CD14-positive monocyte (primary cell): Measurements from ENCODE around the gene P2RX3. TPM values are rescaled to one million over a fixed set of nuclear protein-coding genes. Genes with fewer than 3 reads are reported as not detected.

ENCODE experiments used
- DNase-seq, 3 donors: peaks; one replicate each; pipeline ENCODE4 v3.0.0-alpha.2; 2011 to 2022
- H2AFZ ChIP-seq: 2 replicates; pipeline ENCODE4 v1.6.0; 2012; ENCODE audit warnings: mild to moderate bottlenecking, low read depth, low read length, inconsistent platforms; ENCODE audit not compliant: insufficient read depth, poor library complexity, severe bottlenecking
- H3K27ac ChIP-seq, 2 donors: 1 replicate in 1 of 2; 2 replicates in 1 of 2; pipeline ENCODE4 v1.5.1; 2012 to 2013; ENCODE audit warnings: low read length in 2 of 2, control low read depth in 1 of 2, inconsistent platforms in 1 of 2, low read depth in 1 of 2, mild to moderate bottlenecking in 1 of 2
- H3K27me3 ChIP-seq, 2 donors: one replicate each; pipeline versions ENCODE4 v1.6.0 to v1.6.1; 2011 to 2013; ENCODE audit warnings: low read length in 2 of 2; ENCODE audit not compliant: control insufficient read depth in 2 of 2, insufficient read depth in 2 of 2
- H3K36me3 ChIP-seq, 2 donors: replicated peaks in 1 of 2; 1 replicate in 1 of 2; 2 replicates in 1 of 2; pipeline versions ENCODE4 v1.5.1 to v1.6.1; 2012 to 2013; ENCODE audit warnings: low read length in 2 of 2, control low read depth in 1 of 2, inconsistent platforms in 1 of 2, mild to moderate bottlenecking in 1 of 2; ENCODE audit not compliant: insufficient read depth in 2 of 2, control insufficient read depth in 1 of 2
- H3K4me1 ChIP-seq, 2 donors: 1 replicate in 1 of 2; 2 replicates in 1 of 2; pipeline versions ENCODE4 v1.5.1 to v1.6.1; 2012 to 2013; ENCODE audit warnings: low read length in 2 of 2, control low read depth in 1 of 2, inconsistent platforms in 1 of 2, mild to moderate bottlenecking in 1 of 2, moderate library complexity in 1 of 2; ENCODE audit not compliant: insufficient read depth in 2 of 2, control insufficient read depth in 1 of 2
- H3K4me2 ChIP-seq: replicated peaks from 2 replicates; pipeline ENCODE3; 2012; ENCODE audit warnings: low read length, moderate library complexity, mild to moderate bottlenecking; ENCODE audit not compliant: poor library complexity, severe bottlenecking; ENCODE audit errors: extremely low read depth
- H3K4me3 ChIP-seq, 3 experiments: fragments of 200-600 bp in 1 of 3; sonication (generic) in 1 of 3; replicated peaks in 1 of 3; 1 replicate in 2 of 3; 2 replicates in 1 of 3; pipeline ENCODE4 v1.5.1; 2011 to 2013; ENCODE audit warnings: low read length in 3 of 3, mild to moderate bottlenecking in 3 of 3, control low read depth in 2 of 3, low read depth in 2 of 3, inconsistent platforms in 1 of 3, moderate library complexity in 1 of 3
- H3K79me2 ChIP-seq: 2 replicates; pipeline ENCODE4 v1.6.0; 2012; ENCODE audit warnings: mild to moderate bottlenecking, control low read depth, inconsistent platforms, low read length, moderate library complexity; ENCODE audit not compliant: insufficient read depth
- H3K9ac ChIP-seq: 2 replicates; pipeline ENCODE4 v1.6.0; 2017; ENCODE audit warnings: low read length, mild to moderate bottlenecking; ENCODE audit not compliant: insufficient read depth, poor library complexity, severe bottlenecking
- H3K9me3 ChIP-seq, 2 donors: replicated peaks in 1 of 2; 1 replicate in 1 of 2; 2 replicates in 1 of 2; pipeline versions ENCODE4 v1.5.1 to v1.6.1; 2012 to 2013; ENCODE audit warnings: low read length in 2 of 2, control low read depth in 1 of 2; ENCODE audit not compliant: control insufficient read depth in 1 of 2, insufficient read depth in 1 of 2
- H4K20me1 ChIP-seq: 2 replicates; pipeline ENCODE4 v1.6.0; 2012; ENCODE audit warnings: mild to moderate bottlenecking, low read length, control low read depth, moderate library complexity; ENCODE audit not compliant: insufficient read depth
- H3K27ac Mint-ChIP-seq, 7 donors: one replicate each; pipeline ENCODE4 v1.8.0; 2020; ENCODE audit warnings: mild to moderate bottlenecking in 7 of 7, mixed read lengths in 7 of 7, moderate library complexity in 6 of 7, inconsistent platforms in 2 of 7
- H3K27me3 Mint-ChIP-seq, 3 donors: one replicate each; pipeline ENCODE4 v1.8.0; 2021 to 2022; ENCODE audit warnings: low read depth in 3 of 3, mild to moderate bottlenecking in 3 of 3, mixed read lengths in 3 of 3, moderate library complexity in 3 of 3, inconsistent platforms in 1 of 3
- H3K36me3 Mint-ChIP-seq, 2 donors: one replicate each; pipeline ENCODE4 v1.8.0; 2020; ENCODE audit warnings: mixed read lengths in 2 of 2, inconsistent platforms in 1 of 2, mild to moderate bottlenecking in 1 of 2
- H3K4me1 Mint-ChIP-seq: one replicate; pipeline ENCODE4 v1.8.0; 2020; ENCODE audit warnings: mild to moderate bottlenecking, mixed read lengths
- H3K4me3 Mint-ChIP-seq, 2 donors: one replicate each; pipeline ENCODE4 v1.8.0; 2020; ENCODE audit warnings: mild to moderate bottlenecking in 2 of 2, mixed read lengths in 2 of 2, moderate library complexity in 1 of 2
- H3K9me3 Mint-ChIP-seq, 7 donors: one replicate each; pipeline ENCODE4 v1.8.0; 2020 to 2022; ENCODE audit warnings: mixed read lengths in 7 of 7, mild to moderate bottlenecking in 6 of 7, moderate library complexity in 6 of 7, inconsistent platforms in 2 of 7
- WGBS: methylation state at CpG from one replicate; pipeline ENCODE4 v1.1.5; 2013; ENCODE audit warnings: missing lambda C conversion rate; ENCODE audit not compliant: insufficient coverage; 5-methylcytosine and 5-hydroxymethylcytosine counted together
- intact Hi-C, 2 donors: fragments of 100-400 bp; cut with micrococcal nuclease; formaldehyde crosslinking; loops; one replicate each; pipeline versions ENCODE4 v1.15.0 to v1.15.1; 2023
- polyA plus RNA-seq, 3 donors: library from polyadenylated mRNA; depleted of rRNA in 1 of 3; unstranded in 2 of 3; stranded (reverse) in 1 of 3; fragments of 300-500 nt in 2 of 3; fragments of >200 nt in 1 of 3; fragmentation: Illumina TruSeq in 2 of 3; gene quantifications; 1 replicate in 2 of 3; 2 replicates in 1 of 3; pipeline ENCODE4 v1.2.3, GENCODE V29; 2012 to 2021
- TF ChIP-seq, protein P1 (sequence below): fragments of 200-600 bp; IDR thresholded peaks from one replicate; pipeline ENCODE4 v1.8.0; 2022; ENCODE audit warnings: antibody characterized with exemption, mild to moderate bottlenecking

Gene P2RX3
- polyA plus RNA-seq, 3 donors, result not detected

- no peaks in the 10 kb centered on the region for H3K27me3 ChIP-seq
- peak overlapping the region in 1 of 3 experiments; percentile 66 for H3K4me3 ChIP-seq
- H3K9me3 Mint-ChIP-seq, result no peaks in the 10 kb centered on the region
- peaks cover 30% of the 10 kb centered on the region for H3K4me1 Mint-ChIP-seq
- peak overlapping the region in 2 of 7 donors; percentile 16 to 21 for H3K27ac Mint-ChIP-seq
- H2AFZ ChIP-seq, result peak overlapping the region; percentile 64
- H3K79me2 ChIP-seq, result no peaks in the 10 kb centered on the region
- H3K36me3 Mint-ChIP-seq, result peaks cover 0 to 2% of the 10 kb centered on the region in 2 donors
- intact Hi-C loops, result no loop called here
- H3K9ac ChIP-seq, result peak overlapping the region; percentile 38
- no peaks in the 10 kb centered on the region for H4K20me1 ChIP-seq
- 71% methylated on average over 4 of the region's 6 CpGs for WGBS
- peaks cover 4 to 10% (median 8%) of the 10 kb centered on the region in 3 donors for H3K27me3 Mint-ChIP-seq
- no peaks in the 10 kb centered on the region for H3K36me3 ChIP-seq
- H3K9me3 ChIP-seq, result no peaks in the 10 kb centered on the region
- TF ChIP-seq, protein P1, sequence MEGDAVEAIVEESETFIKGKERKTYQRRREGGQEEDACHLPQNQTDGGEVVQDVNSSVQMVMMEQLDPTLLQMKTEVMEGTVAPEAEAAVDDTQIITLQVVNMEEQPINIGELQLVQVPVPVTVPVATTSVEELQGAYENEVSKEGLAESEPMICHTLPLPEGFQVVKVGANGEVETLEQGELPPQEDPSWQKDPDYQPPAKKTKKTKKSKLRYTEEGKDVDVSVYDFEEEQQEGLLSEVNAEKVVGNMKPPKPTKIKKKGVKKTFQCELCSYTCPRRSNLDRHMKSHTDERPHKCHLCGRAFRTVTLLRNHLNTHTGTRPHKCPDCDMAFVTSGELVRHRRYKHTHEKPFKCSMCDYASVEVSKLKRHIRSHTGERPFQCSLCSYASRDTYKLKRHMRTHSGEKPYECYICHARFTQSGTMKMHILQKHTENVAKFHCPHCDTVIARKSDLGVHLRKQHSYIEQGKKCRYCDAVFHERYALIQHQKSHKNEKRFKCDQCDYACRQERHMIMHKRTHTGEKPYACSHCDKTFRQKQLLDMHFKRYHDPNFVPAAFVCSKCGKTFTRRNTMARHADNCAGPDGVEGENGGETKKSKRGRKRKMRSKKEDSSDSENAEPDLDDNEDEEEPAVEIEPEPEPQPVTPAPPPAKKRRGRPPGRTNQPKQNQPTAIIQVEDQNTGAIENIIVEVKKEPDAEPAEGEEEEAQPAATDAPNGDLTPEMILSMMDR, result no peak
- peak overlapping the region; percentile 74 for H3K4me2 ChIP-seq
- H3K4me3 Mint-ChIP-seq, result peak overlapping the region; percentile 45 to 68
- H3K4me1 ChIP-seq, result peaks cover 19 to 26% of the 10 kb centered on the region in 2 donors
- DNase-seq, result no peak
- H3K27ac ChIP-seq, result no peak overlapping the region
Measured at GRCh38 chr11:57310630-57311086, 27.5 kb upstream of the P2RX3 start.

GRCh38 chr11:57311109-57311936 is 26.8 kb upstream of the P2RX3 start:
- peak overlapping the region in 1 of 3 experiments; percentile 66 for H3K4me3 ChIP-seq

More at GRCh38 chr11:57311109-57311936, 26.8 kb upstream of the P2RX3 start:
- Histone ChIP-seq H3K9me3 (no peaks in the 10 kb centered on the region), H3K36me3 (no peaks in the 10 kb centered on the region), H3K4me2 (peak overlapping the region; percentile 74), H3K9ac (peak overlapping the region; percentile 38), H3K4me1 (peaks cover 19 to 27% of the 10 kb centered on the region in 2 donors), H3K27me3 (no peaks in the 10 kb centered on the region), H3K27ac (no peak overlapping the region), H4K20me1 (no peaks in the 10 kb centered on the region), H2AFZ (peak overlapping the region; percentile 64), H3K79me2 (no peaks in the 10 kb centered on the region)
- TF ChIP-seq, protein P1, result no peak
- H3K36me3 Mint-ChIP-seq, result peaks cover 0 to 2% of the 10 kb centered on the region in 2 donors
- peak overlapping the region in 3 of 7 donors; percentile 8 to 21 (median 16) for H3K27ac Mint-ChIP-seq
- H3K27me3 Mint-ChIP-seq, result peaks cover 4 to 10% (median 8%) of the 10 kb centered on the region in 3 donors
- under 1% methylated on average over 26 of the region's 31 CpGs for WGBS
- peak overlapping the region; percentile 45 to 68 for H3K4me3 Mint-ChIP-seq
- DNase-seq, result peak; percentile 41 to 81 (median 58)
- peaks cover 30% of the 10 kb centered on the region for H3K4me1 Mint-ChIP-seq
- intact Hi-C loops, result no loop called here
- no peaks in the 10 kb centered on the region for H3K9me3 Mint-ChIP-seq
